Measurements from ENCODE around the gene TNFRSF6B.
A peak's percentile ranks its signal among the peaks of the same experiment; 100 is the strongest.

TNFRSF6B gene

GRCh38 chr20:63687419-63688178 lies 8.9 kb upstream of the TNFRSF6B start:
- Histone ChIP-seq H3K27me3 (ENCODE audit: control insufficient read depth, insufficient read depth, low read length) (no peaks in the 10 kb centered on the region), H3K4me1 (no peaks in the 10 kb centered on the region), H3K4me3 (ENCODE audit: low read depth, low read length) (no peak overlapping the region), H3K36me3 (ENCODE audit: control insufficient read depth, insufficient read depth, low read length) (no peaks in the 10 kb centered on the region), H3K27ac (peak overlapping the region; percentile 78), H3K79me2 (no peaks in the 10 kb centered on the region), H3K4me2 (ENCODE audit: low read length) (no peak overlapping the region), H3K9me3 (ENCODE audit: control insufficient read depth, low read length) (no peaks in the 10 kb centered on the region), H2AFZ (no peak overlapping the region), H3K9ac (no peak overlapping the region)
- no peak for TF ChIP-seq CTCF (IDR thresholded peaks at IDR 0.05)

- TF ChIP-seq CTCF (IDR thresholded peaks at IDR 0.05), result no peak
- Histone ChIP-seq H3K27me3 (ENCODE audit: control insufficient read depth, insufficient read depth, low read length) (no peaks in the 10 kb centered on the region), H3K27ac (peak overlapping the region; percentile 78), H2AFZ (no peak overlapping the region), H3K4me1 (no peaks in the 10 kb centered on the region), H3K9ac (no peak overlapping the region), H3K36me3 (ENCODE audit: control insufficient read depth, insufficient read depth, low read length) (no peaks in the 10 kb centered on the region), H3K4me2 (ENCODE audit: low read length) (no peak overlapping the region), H3K9me3 (ENCODE audit: control insufficient read depth, low read length) (no peaks in the 10 kb centered on the region), H3K4me3 (ENCODE audit: low read depth, low read length) (no peak overlapping the region), H3K79me2 (no peaks in the 10 kb centered on the region)
Measured at GRCh38 chr20:63688228-63689045, 8.0 kb upstream of the TNFRSF6B start.

GRCh38 chr20:63689046-63690002 lies 7.1 kb upstream of the TNFRSF6B start:
- H3K27ac ChIP-seq, result peak overlapping the region; percentile 16
- H3K9me3 ChIP-seq (ENCODE audit: control insufficient read depth, low read length), result no peaks in the 10 kb centered on the region
- no peak overlapping the region for H3K9ac ChIP-seq
- H3K4me1 ChIP-seq, result no peaks in the 10 kb centered on the region
- TF ChIP-seq CTCF (IDR thresholded peaks at IDR 0.05), result no peak
- no peak overlapping the region for H2AFZ ChIP-seq
- H3K27me3 ChIP-seq (ENCODE audit: control insufficient read depth, insufficient read depth, low read length), result no peaks in the 10 kb centered on the region
- no peaks in the 10 kb centered on the region for H3K79me2 ChIP-seq
- H3K4me2 ChIP-seq (ENCODE audit: low read length), result no peak overlapping the region
- no peaks in the 10 kb centered on the region for H3K36me3 ChIP-seq (ENCODE audit: control insufficient read depth, insufficient read depth, low read length)
- H3K4me3 ChIP-seq (ENCODE audit: low read depth, low read length), result no peak overlapping the region

- no peaks in the 10 kb centered on the region for H3K4me1 ChIP-seq
- no peak overlapping the region for H3K9ac ChIP-seq
- H3K27ac ChIP-seq, result no peak overlapping the region
- H3K4me3 ChIP-seq (ENCODE audit: low read depth, low read length), result no peak overlapping the region
- no peak overlapping the region for H3K4me2 ChIP-seq (ENCODE audit: low read length)
- H3K27me3 ChIP-seq (ENCODE audit: control insufficient read depth, insufficient read depth, low read length), result no peaks in the 10 kb centered on the region
- H2AFZ ChIP-seq, result no peak overlapping the region
- no peaks in the 10 kb centered on the region for H3K79me2 ChIP-seq
- no peak for TF ChIP-seq CTCF (IDR thresholded peaks at IDR 0.05)
- H3K36me3 ChIP-seq (ENCODE audit: control insufficient read depth, insufficient read depth, low read length), result no peaks in the 10 kb centered on the region
- no peaks in the 10 kb centered on the region for H3K9me3 ChIP-seq (ENCODE audit: control insufficient read depth, low read length)
Measured at GRCh38 chr20:63690003-63690897, 6.2 kb upstream of the TNFRSF6B start.

Measured in parathyroid adenoma (tissue), 2 donors.